Keratinocyte (primary cell): ENCODE data around the gene HS3ST3A1.

Experiments
- EZH2 ChIP-seq: IDR thresholded peaks from one replicate; pipeline ENCODE4 v1.6.1; 2012; ENCODE audit warnings: inconsistent platforms, mild to moderate bottlenecking, low read length, moderate library complexity
- TF ChIP-seq, protein P1 (sequence below), 3 experiments: IDR thresholded peaks in 1 of 3; conservative IDR thresholded peaks in 1 of 3; optimal IDR thresholded peaks in 1 of 3; 2 replicates in 2 of 3; 3 replicates in 1 of 3; pipeline versions ENCODE3 to v1.5.1; 2011; ENCODE audit warnings: low read length in 3 of 3, mild to moderate bottlenecking in 3 of 3, moderate library complexity in 2 of 3, control low read depth in 1 of 3, inconsistent platforms in 1 of 3; ENCODE audit not compliant: insufficient read depth in 2 of 3; ENCODE audit errors: extremely low read depth in 1 of 3

GRCh38 chr17:13539421-13539820 is 62.3 kb downstream of the HS3ST3A1 start:
- TF ChIP-seq, protein P1, sequence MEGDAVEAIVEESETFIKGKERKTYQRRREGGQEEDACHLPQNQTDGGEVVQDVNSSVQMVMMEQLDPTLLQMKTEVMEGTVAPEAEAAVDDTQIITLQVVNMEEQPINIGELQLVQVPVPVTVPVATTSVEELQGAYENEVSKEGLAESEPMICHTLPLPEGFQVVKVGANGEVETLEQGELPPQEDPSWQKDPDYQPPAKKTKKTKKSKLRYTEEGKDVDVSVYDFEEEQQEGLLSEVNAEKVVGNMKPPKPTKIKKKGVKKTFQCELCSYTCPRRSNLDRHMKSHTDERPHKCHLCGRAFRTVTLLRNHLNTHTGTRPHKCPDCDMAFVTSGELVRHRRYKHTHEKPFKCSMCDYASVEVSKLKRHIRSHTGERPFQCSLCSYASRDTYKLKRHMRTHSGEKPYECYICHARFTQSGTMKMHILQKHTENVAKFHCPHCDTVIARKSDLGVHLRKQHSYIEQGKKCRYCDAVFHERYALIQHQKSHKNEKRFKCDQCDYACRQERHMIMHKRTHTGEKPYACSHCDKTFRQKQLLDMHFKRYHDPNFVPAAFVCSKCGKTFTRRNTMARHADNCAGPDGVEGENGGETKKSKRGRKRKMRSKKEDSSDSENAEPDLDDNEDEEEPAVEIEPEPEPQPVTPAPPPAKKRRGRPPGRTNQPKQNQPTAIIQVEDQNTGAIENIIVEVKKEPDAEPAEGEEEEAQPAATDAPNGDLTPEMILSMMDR (optimal IDR thresholded peaks at IDR 0.05 in 1 of 3, IDR thresholded peaks at IDR 0.05 in 1 of 3, conservative IDR thresholded peaks at IDR 0.05 in 1 of 3; ENCODE audit: extremely low read depth in 1 of 3, insufficient read depth in 2 of 3, low read length in 3 of 3), result no peak
- TF ChIP-seq EZH2, result no peak
